B cell (primary cell): ENCODE results near the gene COL4A1.

Experiments used
- EZH2 ChIP-seq: IDR thresholded peaks from 2 replicates; pipeline ENCODE4 v1.6.1; 2012; ENCODE audit warnings: borderline replicate concordance, low read depth, mild to moderate bottlenecking, moderate library complexity, low read length; ENCODE audit not compliant: insufficient read depth, poor library complexity, severe bottlenecking
- TF ChIP-seq, protein P1 (sequence below): fragments of 200-600 bp; IDR thresholded peaks from one replicate; pipeline ENCODE4 v1.8.0; 2022; ENCODE audit warnings: antibody characterized with exemption, mild to moderate bottlenecking

GRCh38 chr13:110168999-110169933 is 137.7 kb downstream of the COL4A1 start:
- TF ChIP-seq, protein P1, sequence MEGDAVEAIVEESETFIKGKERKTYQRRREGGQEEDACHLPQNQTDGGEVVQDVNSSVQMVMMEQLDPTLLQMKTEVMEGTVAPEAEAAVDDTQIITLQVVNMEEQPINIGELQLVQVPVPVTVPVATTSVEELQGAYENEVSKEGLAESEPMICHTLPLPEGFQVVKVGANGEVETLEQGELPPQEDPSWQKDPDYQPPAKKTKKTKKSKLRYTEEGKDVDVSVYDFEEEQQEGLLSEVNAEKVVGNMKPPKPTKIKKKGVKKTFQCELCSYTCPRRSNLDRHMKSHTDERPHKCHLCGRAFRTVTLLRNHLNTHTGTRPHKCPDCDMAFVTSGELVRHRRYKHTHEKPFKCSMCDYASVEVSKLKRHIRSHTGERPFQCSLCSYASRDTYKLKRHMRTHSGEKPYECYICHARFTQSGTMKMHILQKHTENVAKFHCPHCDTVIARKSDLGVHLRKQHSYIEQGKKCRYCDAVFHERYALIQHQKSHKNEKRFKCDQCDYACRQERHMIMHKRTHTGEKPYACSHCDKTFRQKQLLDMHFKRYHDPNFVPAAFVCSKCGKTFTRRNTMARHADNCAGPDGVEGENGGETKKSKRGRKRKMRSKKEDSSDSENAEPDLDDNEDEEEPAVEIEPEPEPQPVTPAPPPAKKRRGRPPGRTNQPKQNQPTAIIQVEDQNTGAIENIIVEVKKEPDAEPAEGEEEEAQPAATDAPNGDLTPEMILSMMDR = no peak
- no peak for TF ChIP-seq EZH2
